ENCODE measurements around the gene SLC22A5. TPM values are rescaled to one million over a fixed set of nuclear protein-coding genes. Genes with fewer than 3 reads are reported as not detected.

The SLC22A5 gene
- total and polyA plus RNA-seq, 2 of the 8 experiments (the other 6 are each of a cell fraction or from before 2014, with no cell fraction given), result 4.0 to 9.0 TPM

DNA sequence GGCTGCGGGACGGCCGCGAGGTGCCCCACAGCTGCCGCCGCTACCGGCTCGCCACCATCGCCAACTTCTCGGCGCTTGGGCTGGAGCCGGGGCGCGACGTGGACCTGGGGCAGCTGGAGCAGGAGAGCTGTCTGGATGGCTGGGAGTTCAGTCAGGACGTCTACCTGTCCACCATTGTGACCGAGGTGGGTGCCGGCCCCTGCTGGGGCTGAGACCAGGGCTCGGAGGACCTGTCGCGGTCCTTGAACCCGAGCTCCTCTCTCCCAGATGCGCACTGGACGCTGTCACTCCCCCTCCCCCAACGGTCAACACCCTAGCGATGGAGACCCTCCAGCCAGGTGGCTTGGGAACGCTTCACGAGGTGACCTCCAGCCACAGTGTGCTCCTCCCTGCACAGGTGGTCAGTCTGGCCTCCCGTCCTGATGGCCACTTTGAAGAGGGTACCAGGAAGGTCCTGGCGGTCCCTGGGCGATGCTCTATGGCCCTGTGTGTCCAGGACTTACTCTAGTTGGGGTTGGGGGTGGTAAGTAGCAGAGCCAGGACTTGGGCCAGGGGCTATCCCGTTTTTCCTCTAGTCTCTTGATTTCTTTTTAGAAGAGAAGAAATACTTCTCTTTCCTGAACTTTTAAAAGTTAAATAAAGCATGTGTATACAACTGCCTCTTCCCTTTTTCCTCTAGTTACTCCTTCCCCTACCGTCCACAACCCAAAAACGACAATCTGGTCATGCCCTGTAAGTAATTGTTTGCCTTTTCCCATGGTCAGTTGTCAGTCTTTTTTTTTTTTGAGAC, 866 bp downstream of the SLC22A5 start (continued):
- TF ChIP-seq RNF2 (IDR thresholded peaks at IDR 0.05; ENCODE audit: borderline replicate concordance, low read depth, low read length, missing control alignments, poor library complexity, severe bottlenecking) (no peak), NRF1 (IDR thresholded peaks at IDR 0.05; ENCODE audit: low read depth, low read length) (no peak), HDAC2 (IDR thresholded peaks at IDR 0.05; ENCODE audit: borderline replicate concordance in 1 of 2, low read depth in 2 of 2, low read length in 2 of 2) (no peak), RAD21 (IDR thresholded peaks at IDR 0.05 in 1 of 2, conservative IDR thresholded peaks at IDR 0.05 in 1 of 2; ENCODE audit: low read depth in 2 of 2, low read length in 2 of 2) (no peak), SIN3A (conservative IDR thresholded peaks at IDR 0.05 in 1 of 2, IDR thresholded peaks at IDR 0.05 in 1 of 2; ENCODE audit: low read depth in 1 of 2, low read length in 2 of 2) (0 out of 4 replicates have a peak, but pooled peaks of 1 of the 2 experiments have one; percentile 12), RXRA (IDR thresholded peaks at IDR 0.05; ENCODE audit: insufficient read depth, low read depth, low read length) (no peak), RBBP5 (IDR thresholded peaks at IDR 0.05; ENCODE audit: borderline replicate concordance, low read depth, low read length) (no peak), TCF12 (IDR thresholded peaks at IDR 0.05; ENCODE audit: low read depth, low read length) (no peak), JUND (IDR thresholded peaks at IDR 0.05; ENCODE audit: low read length) (no peak), MAFK (IDR thresholded peaks at IDR 0.05; ENCODE audit: low read depth, low read length) (no peak)
- TF ChIP-seq, protein P1, sequence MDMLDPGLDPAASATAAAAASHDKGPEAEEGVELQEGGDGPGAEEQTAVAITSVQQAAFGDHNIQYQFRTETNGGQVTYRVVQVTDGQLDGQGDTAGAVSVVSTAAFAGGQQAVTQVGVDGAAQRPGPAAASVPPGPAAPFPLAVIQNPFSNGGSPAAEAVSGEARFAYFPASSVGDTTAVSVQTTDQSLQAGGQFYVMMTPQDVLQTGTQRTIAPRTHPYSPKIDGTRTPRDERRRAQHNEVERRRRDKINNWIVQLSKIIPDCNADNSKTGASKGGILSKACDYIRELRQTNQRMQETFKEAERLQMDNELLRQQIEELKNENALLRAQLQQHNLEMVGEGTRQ (IDR thresholded peaks at IDR 0.05; ENCODE audit: low read length), result no peak
- TF ChIP-seq, protein P2, sequence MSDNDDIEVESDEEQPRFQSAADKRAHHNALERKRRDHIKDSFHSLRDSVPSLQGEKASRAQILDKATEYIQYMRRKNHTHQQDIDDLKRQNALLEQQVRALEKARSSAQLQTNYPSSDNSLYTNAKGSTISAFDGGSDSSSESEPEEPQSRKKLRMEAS (IDR thresholded peaks at IDR 0.05), result no peak

Data from H1 (cell line).